HepG2 (cell line): ENCODE results near the gene SPPL2B. TPM values are rescaled to one million over a fixed set of nuclear protein-coding genes. Genes with fewer than 3 reads are reported as not detected.

Source experiments
- ATAC-seq: fragments of 200-7000 bp; cut with Tn5 transposase; 3 replicates; pipeline ENCODE4 v1.9.1; 2020; ENCODE audit warnings: mild to moderate bottlenecking, moderate library complexity
- BruUV-seq: library from RNA; stranded (reverse); fragments of 400-500 nt; replicated peaks from 2 replicates; lab custom pipeline; 2021; lab: Mats Ljungman, UMichigan
- CTCF ChIA-PET: fragments of 300-600 bp; formaldehyde crosslinking; extraction: SDS; loops from one replicate; lab custom pipeline; 2021; ENCODE audit warnings: low total read pairs, inconsistent platforms, low intra/inter-chr PET ratio; lab: Yijun Ruan, JAX
- POLR2A ChIA-PET: fragments of 350-600 bp; sonication (Branson Sonifier 250); formaldehyde crosslinking; loops from one replicate; lab custom pipeline; 2020; ENCODE audit warnings: antibody characterized with exemption, inconsistent platforms; lab: Yijun Ruan, JAX
- DNase-seq: peaks from one replicate; pipeline ENCODE4 v3.0.0-alpha.2; 2015; ENCODE audit warnings: low spot score
- FAIRE-seq: peaks from 3 replicates; lab custom pipeline; 2011; peaks lifted over from hg19 to GRCh38; lab: Jason Lieb, UNC
- H2AFZ ChIP-seq: one replicate; pipeline ENCODE4 v1.6.1; 2011; ENCODE audit warnings: low read length, inconsistent platforms
- H3K27ac ChIP-seq: fragments of 300-600 bp; 3 replicates; pipeline ENCODE4 v1.8.0; 2011; ENCODE audit warnings: mixed run types, mild to moderate bottlenecking, mixed read lengths, low read length, inconsistent platforms; ENCODE audit not compliant: insufficient read depth; ENCODE audit errors: extremely low read length
- H3K27me3 ChIP-seq, 2 experiments: fragments of 200-600 bp in 1 of 2; 2 replicates in 1 of 2; 3 replicates in 1 of 2; pipeline versions ENCODE4 v1.6.0 to v1.8.0; 2011; ENCODE audit warnings: low read length in 2 of 2, mild to moderate bottlenecking in 2 of 2, moderate library complexity in 2 of 2, inconsistent platforms in 1 of 2; ENCODE audit not compliant: insufficient read depth in 2 of 2, control insufficient read depth in 1 of 2
- H3K36me3 ChIP-seq, 2 experiments: fragments of 200-600 bp in 1 of 2; replicated peaks in 1 of 2; 2 replicates in 1 of 2; 3 replicates in 1 of 2; pipeline versions ENCODE4 v1.5.1 to v1.8.0; 2011; ENCODE audit warnings: low read length in 2 of 2, inconsistent platforms in 1 of 2; ENCODE audit not compliant: insufficient read depth in 2 of 2, control insufficient read depth in 1 of 2
- H3K4me1 ChIP-seq: 2 replicates; pipeline ENCODE4 v1.5.1; 2012; ENCODE audit warnings: low read length, inconsistent platforms; ENCODE audit not compliant: insufficient read depth
- H3K4me2 ChIP-seq: 2 replicates; pipeline ENCODE4 v1.6.0; 2011; ENCODE audit warnings: low read depth, low read length, inconsistent platforms
- H3K4me3 ChIP-seq, 3 experiments: fragments of 200-600 bp in 1 of 3; sonication (generic), shearing (Covaris generic) in 1 of 3; replicated peaks in 1 of 3; 2 replicates each; pipeline ENCODE4 v1.5.1; 2011 to 2016; ENCODE audit warnings: low read length in 3 of 3, inconsistent platforms in 2 of 3, low read depth in 2 of 3, mild to moderate bottlenecking in 2 of 3, control low read depth in 1 of 3, mixed read lengths in 1 of 3; ENCODE audit not compliant: insufficient read depth in 1 of 3
- H3K79me2 ChIP-seq: one replicate; pipeline ENCODE4 v1.6.1; 2011; ENCODE audit warnings: low read length, inconsistent platforms; ENCODE audit not compliant: insufficient read depth
- H3K9ac ChIP-seq: 2 replicates; pipeline ENCODE4 v1.6.0; 2011; ENCODE audit warnings: mild to moderate bottlenecking, low read depth, low read length, inconsistent platforms; ENCODE audit not compliant: insufficient read depth
- H3K9me3 ChIP-seq: 2 replicates; pipeline ENCODE4 v1.5.1; 2012; ENCODE audit warnings: mild to moderate bottlenecking, low read length
- H4K20me1 ChIP-seq: 2 replicates; pipeline ENCODE4 v1.6.0; 2011; ENCODE audit warnings: inconsistent platforms, mild to moderate bottlenecking, low read length, moderate library complexity; ENCODE audit not compliant: insufficient read depth
- CHD2 ChIP-seq: IDR thresholded peaks from 2 replicates; pipeline ENCODE4 v1.6.1; 2011; ENCODE audit warnings: low read depth, low read length, improper control_type of control experiment
- CREB1 ChIP-seq, 2 experiments: fragments of 450-650 bp in 1 of 2; IDR thresholded peaks; 2 replicates each; pipeline ENCODE4 v1.6.1; 2016 to 2017; ENCODE audit warnings: control low read depth in 1 of 2, mild to moderate bottlenecking in 1 of 2, missing compliant biosample characterization in 1 of 2, missing genetic modification characterization in 1 of 2
- MAF1 ChIP-seq: sonication (generic); formaldehyde crosslinking; IDR thresholded peaks from 2 replicates; pipeline ENCODE4 v1.5.0; 2020; ENCODE audit warnings: missing genetic modification reagents, borderline replicate concordance
- MLLT10 ChIP-seq: sonication (generic); formaldehyde crosslinking; IDR thresholded peaks from 2 replicates; pipeline ENCODE4 v1.4.0; 2020; ENCODE audit warnings: missing genetic modification reagents
- NFYB ChIP-seq: sonication (generic); formaldehyde crosslinking; IDR thresholded peaks from 2 replicates; pipeline ENCODE4 v1.4.0; 2020; ENCODE audit warnings: missing genetic modification reagents
- NR2F2 ChIP-seq: IDR thresholded peaks from 2 replicates; pipeline ENCODE4 v1.6.1; 2012; ENCODE audit warnings: low read depth, inconsistent platforms, borderline replicate concordance
- SALL1 ChIP-seq: sonication (generic); formaldehyde crosslinking; IDR thresholded peaks from 2 replicates; pipeline ENCODE4 v1.8.0; 2022; ENCODE audit warnings: mild to moderate bottlenecking, missing genetic modification reagents
- ZFX ChIP-seq: sonication (generic); formaldehyde crosslinking; IDR thresholded peaks from 2 replicates; pipeline ENCODE4 v1.4.0; 2020; ENCODE audit warnings: mild to moderate bottlenecking, low read depth, missing genetic modification reagents, moderate library complexity
- ZNF496 ChIP-seq: sonication (generic); formaldehyde crosslinking; IDR thresholded peaks from 2 replicates; pipeline ENCODE4 v1.8.1; 2023; ENCODE audit warnings: mild to moderate bottlenecking, moderate library complexity, missing genetic modification reagents; ENCODE audit not compliant: insufficient replicate concordance
- ZNF883 ChIP-seq: sonication (generic); formaldehyde crosslinking; IDR thresholded peaks from 2 replicates; pipeline ENCODE4 v1.5.1; 2020; ENCODE audit warnings: mild to moderate bottlenecking, missing genetic modification reagents; ENCODE audit errors: not compliant biosample characterization
- WGBS: methylation state at CpG from one replicate; pipeline ENCODE4 v1.1.6; 2017; ENCODE audit warnings: low lambda C conversion rate; 5-methylcytosine and 5-hydroxymethylcytosine counted together
- in situ Hi-C: cut with HindIII; loops from 2 replicates; pipeline ENCODE4 v1.10.0; 2017; ENCODE audit warnings: low pct_unique_long_range_greater_than_20kb; ENCODE audit not compliant: extremely low pct_ligation_motif_present
- intact Hi-C: fragments of 100-400 bp; cut with micrococcal nuclease; formaldehyde crosslinking; loops from one replicate; pipeline ENCODE4 v1.10.0; 2022; ENCODE audit not compliant: unreplicated experiment
- polyA plus RNA-seq, 8 experiments: library from polyadenylated mRNA; depleted of rRNA in 3 of 8; stranded (reverse) in 7 of 8; unstranded in 1 of 8; fragments of >200 nt; fragmentation: Illumina TruSeq in 4 of 8; extraction: Trizol in 4 of 8; gene quantifications; 2 replicates each; pipeline versions ENCODE4 v1.2.1 to v1.2.3, GENCODE V29; 2011 to 2016; ENCODE audit warnings: low read depth in 4 of 8, missing spikeins in 1 of 8, mixed read lengths in 1 of 8; ENCODE audit not compliant: insufficient read depth in 1 of 8
- total RNA-seq, 5 experiments: library from RNA; depleted of rRNA; stranded (reverse); fragments of >200 nt; fragmentation: Illumina TruSeq; extraction: Trizol; gene quantifications; 2 replicates each; pipeline ENCODE4 v1.2.3, GENCODE V29; 2016; ENCODE audit warnings: low read depth in 1 of 5
- TF ChIP-seq, protein P1 (sequence below): sonication (generic); formaldehyde crosslinking; IDR thresholded peaks from 2 replicates; pipeline ENCODE4 v1.5.0; 2020; ENCODE audit warnings: mild to moderate bottlenecking, missing genetic modification reagents

SPPL2B gene
- total and polyA plus RNA-seq, 2 of the 13 experiments (the other 11 are each of a cell fraction or from before 2014, with no cell fraction given) = 14.9 to 15.2 TPM

DNA sequence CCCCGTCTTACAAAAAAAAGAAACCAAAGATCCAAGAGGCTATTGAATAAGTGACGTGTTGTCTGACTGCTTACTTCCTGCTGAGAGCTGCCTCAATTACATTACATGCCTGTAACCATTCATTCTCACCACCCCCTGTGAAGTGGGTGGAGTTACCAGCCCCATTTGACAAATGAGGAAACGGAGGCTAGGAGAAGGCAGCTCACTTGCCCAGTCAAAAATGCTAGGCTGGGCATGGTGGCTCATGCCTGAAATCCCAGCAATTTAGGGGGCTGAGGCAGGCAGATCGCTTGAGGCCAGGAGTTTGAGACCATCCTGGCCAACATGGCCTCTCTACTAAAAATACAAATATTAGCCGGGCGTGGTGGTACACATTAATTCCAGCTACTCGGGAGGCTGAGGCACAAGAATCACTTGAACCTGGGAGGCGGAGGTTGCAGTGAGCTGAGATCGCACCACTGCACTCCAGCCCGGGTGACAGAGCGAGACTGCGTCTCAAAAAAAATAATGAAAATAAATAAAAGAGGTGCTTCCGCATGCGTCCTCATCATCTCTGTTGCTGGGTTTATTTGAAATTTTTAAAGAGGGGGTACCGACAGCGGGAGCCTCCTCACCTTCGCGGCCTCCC, 597 bp upstream of the SPPL2B start:
- Histone ChIP-seq H3K79me2 (peaks cover 38% of the 10 kb centered on the region), H3K4me1 (peaks cover 48% of the 10 kb centered on the region), H4K20me1 (0 out of 2 replicates have a peak, but pooled peaks cover 2% of the 10 kb centered on the region), H3K27me3 (no peaks in the 10 kb centered on the region; a peak in 1 of 5 replicates), H3K4me2 (peak overlapping the region; percentile 95), H3K9ac (peak overlapping the region; percentile 97), H3K36me3 (peaks cover 7 to 31% of the 10 kb centered on the region in 2 experiments; a peak in 4 of 5 replicates), H3K9me3 (no peaks in the 10 kb centered on the region), H3K27ac (peak overlapping the region; percentile 82), H3K4me3 (peak overlapping the region; percentile 87 to 94 (median 89)), H2AFZ (no peak overlapping the region)
- in situ Hi-C loops = no loop called here
- TF ChIP-seq, protein P1, sequence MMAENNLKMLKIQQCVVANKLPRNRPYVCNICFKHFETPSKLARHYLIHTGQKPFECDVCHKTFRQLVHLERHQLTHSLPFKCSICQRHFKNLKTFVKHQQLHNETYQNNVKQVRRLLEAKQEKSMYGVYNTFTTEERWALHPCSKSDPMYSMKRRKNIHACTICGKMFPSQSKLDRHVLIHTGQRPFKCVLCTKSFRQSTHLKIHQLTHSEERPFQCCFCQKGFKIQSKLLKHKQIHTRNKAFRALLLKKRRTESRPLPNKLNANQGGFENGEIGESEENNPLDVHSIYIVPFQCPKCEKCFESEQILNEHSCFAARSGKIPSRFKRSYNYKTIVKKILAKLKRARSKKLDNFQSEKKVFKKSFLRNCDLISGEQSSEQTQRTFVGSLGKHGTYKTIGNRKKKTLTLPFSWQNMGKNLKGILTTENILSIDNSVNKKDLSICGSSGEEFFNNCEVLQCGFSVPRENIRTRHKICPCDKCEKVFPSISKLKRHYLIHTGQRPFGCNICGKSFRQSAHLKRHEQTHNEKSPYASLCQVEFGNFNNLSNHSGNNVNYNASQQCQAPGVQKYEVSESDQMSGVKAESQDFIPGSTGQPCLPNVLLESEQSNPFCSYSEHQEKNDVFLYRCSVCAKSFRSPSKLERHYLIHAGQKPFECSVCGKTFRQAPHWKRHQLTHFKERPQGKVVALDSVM (CRISPR knock-in tag) = 0 out of 2 replicates have a peak, but pooled peaks have one; percentile 3
- TF ChIP-seq SALL1 = no peak
- no peak for TF ChIP-seq CHD2
- TF ChIP-seq ZFX = no peak
- no peak for TF ChIP-seq MAF1 (CRISPR knock-in tag)
- no peak for TF ChIP-seq ZNF496
- no peak for TF ChIP-seq NR2F2
- TF ChIP-seq ZNF883 (CRISPR knock-in tag) = no peak
- no peak for TF ChIP-seq MLLT10 (CRISPR knock-in tag)
- peak; percentile 44 for TF ChIP-seq NFYB (CRISPR knock-in tag)
- peak; percentile 16; the same call in 1 of the 2 replicates for TF ChIP-seq CREB1 (IDR thresholded peaks at IDR 0.05)
- TF ChIP-seq CREB1 (CRISPR knock-in tag; IDR thresholded peaks at IDR 0.05) = no peak
- ATAC-seq (no peak), DNase-seq (peak; percentile 32), FAIRE-seq (peak; percentile 42)
- 3% methylated on average over 18 of the region's 18 CpGs for WGBS
- intact Hi-C loops = loop anchor here (2.0 kb wide), 1 partner anchor 69 kb away; no protein-coding TSS in a partner anchor
- POLR2A ChIA-PET = interaction anchor here (0.6 to 1.9 kb wide), 4 partner anchors 9 to 353 kb away, joined by 3 to 4 read pairs (median 3); no protein-coding TSS in a partner anchor
- CTCF ChIA-PET = no interaction called here
- BruUV-seq = TSS peak; percentile 79
